WTC11 (cell line): ENCODE results near the gene LPAR2. TPM values are rescaled to one million over a fixed set of nuclear protein-coding genes. Genes with fewer than 3 reads are reported as not detected.

Source experiments
- ATAC-seq: fragments of 200-7000 bp; cut with Tn5 transposase; 2 replicates; pipeline ENCODE4 v1.10.0; 2021; ENCODE audit warnings: mild to moderate bottlenecking, moderate library complexity
- CTCF ChIA-PET: fragments of 300-600 bp; sonication (Branson Sonifier 250); formaldehyde crosslinking; loops from one replicate; lab custom pipeline; 2021; ENCODE audit warnings: antibody characterized with exemption; lab: Charles Lee
- POLR2A ChIA-PET: fragments of 350-600 bp; sonication (Branson Sonifier 250); formaldehyde crosslinking; loops from one replicate; lab custom pipeline; 2021; ENCODE audit warnings: antibody characterized with exemption; lab: Charles Lee
- DNase-seq: peaks from one replicate; pipeline ENCODE4 v3.0.0; 2021; ENCODE audit warnings: low spot score
- H3K27ac Mint-ChIP-seq: 2 replicates; pipeline ENCODE4 v1.8.0; 2021; ENCODE audit warnings: mixed read lengths
- H3K27me3 Mint-ChIP-seq: 2 replicates; pipeline ENCODE4 v1.8.0; 2021; ENCODE audit warnings: low read depth, mild to moderate bottlenecking, moderate library complexity, mixed read lengths
- H3K36me3 Mint-ChIP-seq: 2 replicates; pipeline ENCODE4 v1.8.0; 2021; ENCODE audit warnings: mixed read lengths
- H3K4me1 Mint-ChIP-seq: 2 replicates; pipeline ENCODE4 v1.8.0; 2022; ENCODE audit warnings: mixed read lengths
- H3K4me3 Mint-ChIP-seq: 2 replicates; pipeline ENCODE4 v1.8.0; 2021; ENCODE audit warnings: mild to moderate bottlenecking, moderate library complexity, mixed read lengths
- H3K9me3 Mint-ChIP-seq: 2 replicates; pipeline ENCODE4 v1.8.0; 2021; ENCODE audit warnings: mixed read lengths
- ATF1 ChIP-seq: sonication (generic); formaldehyde crosslinking; IDR thresholded peaks from 2 replicates; pipeline ENCODE4 v1.8.1; 2023; ENCODE audit warnings: mild to moderate bottlenecking, moderate library complexity, missing genetic modification reagents
- CBFB ChIP-seq: sonication (generic); formaldehyde crosslinking; IDR thresholded peaks from 2 replicates; pipeline ENCODE4 v1.8.1; 2022; ENCODE audit warnings: mild to moderate bottlenecking, low read depth, missing genetic modification reagents
- CDX4 ChIP-seq: fragments of 250-450 bp; sonication (Bioruptor Pico); IDR thresholded peaks from 2 replicates; pipeline ENCODE4 v1.9.0; 2021; ENCODE audit warnings: moderate library complexity, mild to moderate bottlenecking, inconsistent platforms, borderline replicate concordance
- CREB1 ChIP-seq: sonication (generic); formaldehyde crosslinking; IDR thresholded peaks from 2 replicates; pipeline ENCODE4 v1.8.0; 2023; ENCODE audit warnings: mild to moderate bottlenecking, missing genetic modification reagents
- E2F4 ChIP-seq: sonication (generic); formaldehyde crosslinking; IDR thresholded peaks from 2 replicates; pipeline ENCODE4 v1.8.1; 2022; ENCODE audit warnings: low read depth, mild to moderate bottlenecking, moderate library complexity, missing genetic modification reagents, borderline replicate concordance
- EMX1 ChIP-seq: fragments of 250-450 bp; sonication (Bioruptor Pico); IDR thresholded peaks from 2 replicates; pipeline ENCODE4 v1.8.0; 2021; ENCODE audit warnings: mild to moderate bottlenecking
- GABPB1 ChIP-seq: sonication (generic); formaldehyde crosslinking; IDR thresholded peaks from 2 replicates; pipeline ENCODE4 v1.8.1; 2023; ENCODE audit warnings: mild to moderate bottlenecking, missing genetic modification reagents
- HMGA2 ChIP-seq: fragments of 250-450 bp; sonication (Bioruptor Pico); IDR thresholded peaks from 2 replicates; pipeline ENCODE4 v1.4.0; 2021; ENCODE audit warnings: mild to moderate bottlenecking, moderate library complexity
- HMGXB4 ChIP-seq: sonication (generic); formaldehyde crosslinking; IDR thresholded peaks from 2 replicates; pipeline ENCODE4 v1.8.1; 2023; ENCODE audit warnings: mild to moderate bottlenecking, moderate library complexity, missing genetic modification reagents
- NR2C2 ChIP-seq: sonication (generic); formaldehyde crosslinking; IDR thresholded peaks from 2 replicates; pipeline ENCODE4 v1.8.0; 2022; ENCODE audit warnings: mild to moderate bottlenecking, missing genetic modification reagents
- OVOL2 ChIP-seq: fragments of 250-450 bp; sonication (Bioruptor Pico); IDR thresholded peaks from 2 replicates; pipeline ENCODE4 v1.9.0; 2021; ENCODE audit warnings: mild to moderate bottlenecking, borderline replicate concordance
- PRRX2 ChIP-seq: fragments of 250-450 bp; sonication (Bioruptor Pico); IDR thresholded peaks from 2 replicates; pipeline ENCODE4 v1.8.0; 2021; ENCODE audit warnings: mild to moderate bottlenecking
- RELA ChIP-seq: sonication (generic); formaldehyde crosslinking; IDR thresholded peaks from 2 replicates; pipeline ENCODE4 v1.8.1; 2022; ENCODE audit warnings: missing genetic modification reagents, mild to moderate bottlenecking, borderline replicate concordance
- SMAD4 ChIP-seq: sonication (generic); formaldehyde crosslinking; IDR thresholded peaks from 2 replicates; pipeline ENCODE4 v1.8.0; 2022; ENCODE audit warnings: mild to moderate bottlenecking, missing genetic modification reagents
- SOX15 ChIP-seq: fragments of 250-450 bp; sonication (Bioruptor Pico); IDR thresholded peaks from 2 replicates; pipeline ENCODE4 v1.9.0; 2021; ENCODE audit warnings: mild to moderate bottlenecking
- TEAD4 ChIP-seq: sonication (generic); formaldehyde crosslinking; IDR thresholded peaks from 2 replicates; pipeline ENCODE4 v1.8.0; 2022; ENCODE audit warnings: mild to moderate bottlenecking, missing genetic modification reagents
- TP53 ChIP-seq: sonication (generic); formaldehyde crosslinking; IDR thresholded peaks from 2 replicates; pipeline ENCODE4 v1.8.1; 2023; ENCODE audit warnings: mild to moderate bottlenecking, missing genetic modification reagents
- ZBTB21 ChIP-seq: sonication (generic); formaldehyde crosslinking; IDR thresholded peaks from 2 replicates; pipeline ENCODE4 v1.8.1; 2023; ENCODE audit warnings: mild to moderate bottlenecking, missing genetic modification reagents, borderline replicate concordance
- ZNF121 ChIP-seq: sonication (generic); formaldehyde crosslinking; IDR thresholded peaks from 2 replicates; pipeline ENCODE4 v1.8.0; 2023; ENCODE audit warnings: missing genetic modification reagents
- ZNF138 ChIP-seq: sonication (generic); formaldehyde crosslinking; conservative IDR thresholded peaks from 2 replicates; pipeline ENCODE4 v1.8.1; 2022; ENCODE audit warnings: mild to moderate bottlenecking, moderate library complexity, missing genetic modification reagents
- ZNF219 ChIP-seq: sonication (generic); formaldehyde crosslinking; IDR thresholded peaks from 2 replicates; pipeline ENCODE4 v1.8.0; 2023; ENCODE audit warnings: missing genetic modification reagents, mild to moderate bottlenecking, borderline replicate concordance
- ZNF263 ChIP-seq: sonication (generic); formaldehyde crosslinking; IDR thresholded peaks from 2 replicates; pipeline ENCODE4 v1.8.1; 2022; ENCODE audit warnings: low read depth, mild to moderate bottlenecking, moderate library complexity, missing genetic modification reagents
- ZNF281 ChIP-seq: sonication (generic); formaldehyde crosslinking; IDR thresholded peaks from 2 replicates; pipeline ENCODE4 v1.8.0; 2023; ENCODE audit warnings: mild to moderate bottlenecking, missing genetic modification reagents
- total RNA-seq: library from RNA; stranded (reverse); gene quantifications from 3 replicates; pipeline ENCODE4 v1.2.3, GENCODE V29; 2021
- TF ChIP-seq, protein P1 (sequence below): fragments of 250-450 bp; sonication (Bioruptor Pico); IDR thresholded peaks from 2 replicates; pipeline ENCODE4 v1.8.0; 2021; ENCODE audit warnings: mild to moderate bottlenecking
- TF ChIP-seq, protein P2 (sequence below): sonication (generic); formaldehyde crosslinking; IDR thresholded peaks from 2 replicates; pipeline ENCODE4 v1.8.1; 2022; ENCODE audit warnings: missing genetic modification reagents, borderline replicate concordance
- TF ChIP-seq, protein P3 (sequence below): fragments of 250-450 bp; sonication (Bioruptor Pico); IDR thresholded peaks from 2 replicates; pipeline ENCODE4 v1.9.0; 2021; ENCODE audit warnings: mild to moderate bottlenecking

Gene LPAR2
- total RNA-seq, 1 experiment from 2014 or later: 44.5 TPM

- H3K27ac Mint-ChIP-seq: peak overlapping the region; percentile 84
- peaks cover 17% of the 10 kb centered on the region for H3K4me1 Mint-ChIP-seq
- H3K4me3 Mint-ChIP-seq: peak overlapping the region; percentile 94
- ChIA-PET CTCF (interaction anchor here (0.8 to 1.9 kb wide), 4 partner anchors 17 to 129 kb away, joined by 3 to 6 read pairs (median 4); partner anchors contain the start of gene GMIP), POLR2A (no interaction called here)
- no peaks in the 10 kb centered on the region for H3K27me3 Mint-ChIP-seq
- peaks cover 36% of the 10 kb centered on the region for H3K36me3 Mint-ChIP-seq
- no peak for DNase-seq
- no peaks in the 10 kb centered on the region for H3K9me3 Mint-ChIP-seq
- TF ChIP-seq ZNF219 (no peak), E2F4 (CRISPR knock-in tag) (no peak), GABPB1 (CRISPR knock-in tag) (no peak), RELA (CRISPR knock-in tag) (no peak), TP53 (CRISPR knock-in tag) (no peak)
- TF ChIP-seq, protein P1, sequence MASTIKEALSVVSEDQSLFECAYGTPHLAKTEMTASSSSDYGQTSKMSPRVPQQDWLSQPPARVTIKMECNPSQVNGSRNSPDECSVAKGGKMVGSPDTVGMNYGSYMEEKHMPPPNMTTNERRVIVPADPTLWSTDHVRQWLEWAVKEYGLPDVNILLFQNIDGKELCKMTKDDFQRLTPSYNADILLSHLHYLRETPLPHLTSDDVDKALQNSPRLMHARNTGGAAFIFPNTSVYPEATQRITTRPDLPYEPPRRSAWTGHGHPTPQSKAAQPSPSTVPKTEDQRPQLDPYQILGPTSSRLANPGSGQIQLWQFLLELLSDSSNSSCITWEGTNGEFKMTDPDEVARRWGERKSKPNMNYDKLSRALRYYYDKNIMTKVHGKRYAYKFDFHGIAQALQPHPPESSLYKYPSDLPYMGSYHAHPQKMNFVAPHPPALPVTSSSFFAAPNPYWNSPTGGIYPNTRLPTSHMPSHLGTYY (CRISPR knock-in tag): no peak
- TF ChIP-seq, protein P2, sequence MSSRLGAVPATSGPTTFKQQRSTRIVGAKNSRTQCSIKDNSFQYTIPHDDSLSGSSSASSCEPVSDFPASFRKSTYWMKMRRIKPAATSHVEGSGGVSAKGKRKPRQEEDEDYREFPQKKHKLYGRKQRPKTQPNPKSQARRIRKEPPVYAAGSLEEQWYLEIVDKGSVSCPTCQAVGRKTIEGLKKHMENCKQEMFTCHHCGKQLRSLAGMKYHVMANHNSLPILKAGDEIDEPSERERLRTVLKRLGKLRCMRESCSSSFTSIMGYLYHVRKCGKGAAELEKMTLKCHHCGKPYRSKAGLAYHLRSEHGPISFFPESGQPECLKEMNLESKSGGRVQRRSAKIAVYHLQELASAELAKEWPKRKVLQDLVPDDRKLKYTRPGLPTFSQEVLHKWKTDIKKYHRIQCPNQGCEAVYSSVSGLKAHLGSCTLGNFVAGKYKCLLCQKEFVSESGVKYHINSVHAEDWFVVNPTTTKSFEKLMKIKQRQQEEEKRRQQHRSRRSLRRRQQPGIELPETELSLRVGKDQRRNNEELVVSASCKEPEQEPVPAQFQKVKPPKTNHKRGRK (CRISPR knock-in tag): no peak
- ATAC-seq: no peak
Observed at GRCh38 chr19:19661141-19661674, 33.2 kb upstream of the LPAR2 start.

DNA sequence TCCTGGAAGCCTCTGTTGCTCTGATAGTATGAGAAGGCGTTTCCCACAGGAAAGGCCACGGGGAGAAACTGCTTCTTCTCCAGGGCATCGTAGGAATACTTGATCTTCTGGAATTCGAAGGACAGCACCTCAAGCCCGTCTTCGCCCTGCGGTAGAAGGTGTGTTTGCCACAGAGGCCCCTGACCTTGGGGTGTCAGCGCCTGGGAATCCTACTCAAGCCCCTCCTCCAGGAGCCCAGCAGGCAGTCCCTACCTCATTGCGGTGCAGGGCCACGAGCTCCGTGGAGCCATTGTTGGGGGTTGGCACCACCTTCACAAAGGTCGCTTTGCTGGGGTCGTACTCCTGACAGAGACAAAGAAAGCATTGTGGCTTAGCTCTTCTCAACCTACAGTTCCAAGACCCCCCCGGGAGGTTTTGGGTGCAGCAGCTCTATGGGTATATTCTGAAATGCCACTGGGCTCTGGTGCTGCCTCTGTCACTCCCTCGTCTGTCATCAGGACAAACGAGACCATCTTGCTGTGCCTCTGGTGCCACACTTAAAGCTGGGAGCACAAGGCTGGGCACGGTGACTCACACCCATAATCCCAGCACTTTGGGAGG, 31.7 kb upstream of the LPAR2 start:
- ATAC-seq: no peak
- H3K4me3 Mint-ChIP-seq: no peak overlapping the region
- no peaks in the 10 kb centered on the region for H3K9me3 Mint-ChIP-seq
- peaks cover 51% of the 10 kb centered on the region for H3K36me3 Mint-ChIP-seq
- DNase-seq: no peak
- POLR2A ChIA-PET: no interaction called here
- H3K4me1 Mint-ChIP-seq: peaks cover 17% of the 10 kb centered on the region
- CTCF ChIA-PET: interaction anchor here (1.9 kb wide), 1 partner anchor 16 kb away, joined by 5 read pairs; the partner anchor contains the start of gene GMIP
- H3K27ac Mint-ChIP-seq: no peak overlapping the region
- H3K27me3 Mint-ChIP-seq: no peaks in the 10 kb centered on the region
- TF ChIP-seq OVOL2 (CRISPR knock-in tag): no peak
- TF ChIP-seq CDX4 (CRISPR knock-in tag): no peak
- TF ChIP-seq ATF1 (CRISPR knock-in tag): no peak
- TF ChIP-seq CBFB (CRISPR knock-in tag): no peak
- no peak for TF ChIP-seq SMAD4 (CRISPR knock-in tag)
- TF ChIP-seq ZBTB21 (CRISPR knock-in tag): no peak
- no peak for TF ChIP-seq HMGA2 (CRISPR knock-in tag)
- no peak for TF ChIP-seq SOX15 (CRISPR knock-in tag)
- TF ChIP-seq, protein P3, sequence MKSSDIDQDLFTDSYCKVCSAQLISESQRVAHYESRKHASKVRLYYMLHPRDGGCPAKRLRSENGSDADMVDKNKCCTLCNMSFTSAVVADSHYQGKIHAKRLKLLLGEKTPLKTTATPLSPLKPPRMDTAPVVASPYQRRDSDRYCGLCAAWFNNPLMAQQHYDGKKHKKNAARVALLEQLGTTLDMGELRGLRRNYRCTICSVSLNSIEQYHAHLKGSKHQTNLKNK: no peak
- TF ChIP-seq PRRX2 (CRISPR knock-in tag): no peak
- TF ChIP-seq TEAD4 (CRISPR knock-in tag): no peak
- TF ChIP-seq CREB1 (CRISPR knock-in tag): no peak
- TF ChIP-seq ZNF121: no peak
- no peak for TF ChIP-seq EMX1 (CRISPR knock-in tag)
- no peak for TF ChIP-seq ZNF138 (CRISPR knock-in tag)
- TF ChIP-seq HMGXB4: no peak
- no peak for TF ChIP-seq NR2C2 (CRISPR knock-in tag)
- no peak for TF ChIP-seq ZNF263 (CRISPR knock-in tag)
- no peak for TF ChIP-seq ZNF281 (CRISPR knock-in tag)
